Smooth muscle cell (in vitro differentiated cells): ENCODE measurements around the gene SH3BP5. TPM values are rescaled to one million over a fixed set of nuclear protein-coding genes. Genes with fewer than 3 reads are reported as not detected.

ENCODE experiments used
- DNase-seq: peaks from one replicate; lab custom pipeline; 2025; ENCODE audit not compliant: unreplicated experiment; lab: John Stamatoyannopoulos, UW
- H2AFZ ChIP-seq: fragments of 200-600 bp; sonication (generic); 2 replicates; pipeline ENCODE4 v1.6.0; 2016; ENCODE audit warnings: antibody characterized with exemption, low read depth, mild to moderate bottlenecking
- H3F3A ChIP-seq: fragments of 200-600 bp; sonication (generic); 2 replicates; pipeline ENCODE4 v1.6.0; 2017; ENCODE audit warnings: antibody characterized with exemption, low read depth
- H3K27ac ChIP-seq: fragments of 200-600 bp; sonication (generic); 2 replicates; pipeline ENCODE4 v1.5.1; 2016; ENCODE audit warnings: low read depth, mild to moderate bottlenecking
- H3K27me3 ChIP-seq: fragments of 200-600 bp; sonication (generic); 2 replicates; pipeline ENCODE4 v1.6.1; 2016; ENCODE audit warnings: low read depth, mild to moderate bottlenecking
- H3K36me3 ChIP-seq: fragments of 200-600 bp; sonication (generic); 2 replicates; pipeline ENCODE4 v1.5.1; 2016; ENCODE audit warnings: low read depth
- H3K4me1 ChIP-seq: fragments of 200-600 bp; sonication (generic); 2 replicates; pipeline ENCODE4 v1.5.1; 2016; ENCODE audit warnings: low read depth
- H3K4me2 ChIP-seq: fragments of 200-600 bp; sonication (generic); 2 replicates; pipeline ENCODE4 v1.6.0; 2016; ENCODE audit warnings: mild to moderate bottlenecking
- H3K4me3 ChIP-seq: fragments of 200-600 bp; sonication (generic); 2 replicates; pipeline ENCODE4 v1.5.1; 2016; ENCODE audit warnings: mild to moderate bottlenecking
- H3K79me2 ChIP-seq: fragments of 200-600 bp; sonication (generic); 2 replicates; pipeline ENCODE4 v1.6.0; 2016; ENCODE audit warnings: low read depth, mild to moderate bottlenecking
- H3K9ac ChIP-seq: fragments of 200-600 bp; sonication (generic); 2 replicates; pipeline ENCODE4 v1.6.0; 2016; ENCODE audit warnings: low read depth
- H3K9me3 ChIP-seq: fragments of 200-600 bp; sonication (generic); replicated peaks from 2 replicates; pipeline ENCODE4 v1.5.1; 2016; ENCODE audit warnings: low read depth
- H4K20me1 ChIP-seq: fragments of 200-600 bp; sonication (generic); 2 replicates; pipeline ENCODE4 v1.6.0; 2016; ENCODE audit warnings: low read depth
- WGBS: methylation state at CpG from one replicate; pipeline ENCODE4 v1.1.7; 2016; ENCODE audit warnings: low lambda C conversion rate; 5-methylcytosine and 5-hydroxymethylcytosine counted together
- polyA plus RNA-seq: library from polyadenylated mRNA; unstranded; fragments of >200 nt; fragmentation: Nextera tagmentation; extraction: Ambion mirVana; gene quantifications from 2 replicates; pipeline ENCODE4 v1.2.1, GENCODE V29; 2016
- total RNA-seq: library from RNA; depleted of rRNA; stranded (reverse); fragments of >200 nt; gene quantifications from 2 replicates; pipeline ENCODE4 v1.2.3, GENCODE V29; 2014
- TF ChIP-seq, protein P1 (sequence below): fragments of 200-600 bp; sonication (generic); IDR thresholded peaks from 2 replicates; pipeline ENCODE4 v1.5.1; 2017; ENCODE audit warnings: borderline replicate concordance, mild to moderate bottlenecking, antibody characterized with exemption; ENCODE audit not compliant: insufficient read depth, poor library complexity, severe bottlenecking

Gene SH3BP5
- total and polyA plus RNA-seq, 2 experiments from 2014 or later: 10.7 to 12.7 TPM

- Histone ChIP-seq H3K36me3 (no peaks in the 10 kb centered on the region), H3K4me2 (no peak overlapping the region), H4K20me1 (no peaks in the 10 kb centered on the region), H3K27me3 (no peaks in the 10 kb centered on the region), H3K9ac (no peak overlapping the region), H3K27ac (no peak overlapping the region), H2AFZ (no peak overlapping the region), H3K79me2 (no peaks in the 10 kb centered on the region), H3K4me3 (no peak overlapping the region), H3F3A (no peaks in the 10 kb centered on the region), H3K9me3 (no peaks in the 10 kb centered on the region), H3K4me1 (no peaks in the 10 kb centered on the region)
- WGBS: 94% methylated on average over 22 of the region's 22 CpGs
- DNase-seq: no peak
- TF ChIP-seq, protein P1, sequence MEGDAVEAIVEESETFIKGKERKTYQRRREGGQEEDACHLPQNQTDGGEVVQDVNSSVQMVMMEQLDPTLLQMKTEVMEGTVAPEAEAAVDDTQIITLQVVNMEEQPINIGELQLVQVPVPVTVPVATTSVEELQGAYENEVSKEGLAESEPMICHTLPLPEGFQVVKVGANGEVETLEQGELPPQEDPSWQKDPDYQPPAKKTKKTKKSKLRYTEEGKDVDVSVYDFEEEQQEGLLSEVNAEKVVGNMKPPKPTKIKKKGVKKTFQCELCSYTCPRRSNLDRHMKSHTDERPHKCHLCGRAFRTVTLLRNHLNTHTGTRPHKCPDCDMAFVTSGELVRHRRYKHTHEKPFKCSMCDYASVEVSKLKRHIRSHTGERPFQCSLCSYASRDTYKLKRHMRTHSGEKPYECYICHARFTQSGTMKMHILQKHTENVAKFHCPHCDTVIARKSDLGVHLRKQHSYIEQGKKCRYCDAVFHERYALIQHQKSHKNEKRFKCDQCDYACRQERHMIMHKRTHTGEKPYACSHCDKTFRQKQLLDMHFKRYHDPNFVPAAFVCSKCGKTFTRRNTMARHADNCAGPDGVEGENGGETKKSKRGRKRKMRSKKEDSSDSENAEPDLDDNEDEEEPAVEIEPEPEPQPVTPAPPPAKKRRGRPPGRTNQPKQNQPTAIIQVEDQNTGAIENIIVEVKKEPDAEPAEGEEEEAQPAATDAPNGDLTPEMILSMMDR: no peak
These were observed 43.1 kb upstream of the SH3BP5 start for GRCh38 chr3:15375461-15376000.

DNA sequence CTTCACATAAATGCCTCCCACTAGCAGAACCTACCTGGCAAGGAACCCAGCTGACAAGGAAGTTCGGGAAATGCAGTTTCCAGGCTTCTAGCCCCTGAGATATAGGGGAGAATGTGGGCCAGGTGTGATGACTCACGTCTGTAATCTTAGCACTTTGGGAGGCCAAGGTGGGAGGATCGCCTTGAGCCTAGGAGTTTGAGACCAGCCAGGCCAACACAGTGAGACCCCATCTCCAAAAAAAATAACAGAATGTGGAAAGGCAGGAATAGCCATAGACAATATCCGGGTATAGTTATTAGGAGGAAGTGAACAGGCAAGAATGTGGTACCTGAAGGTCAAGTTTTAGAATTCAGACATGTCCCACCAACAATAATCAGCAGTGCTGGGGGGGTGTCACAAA is 40.5 kb upstream of the SH3BP5 start:
- TF ChIP-seq, protein P1: no peak
- H3K4me2 ChIP-seq: no peak overlapping the region
- no peaks in the 10 kb centered on the region for H3K4me1 ChIP-seq
- no peaks in the 10 kb centered on the region for H3K36me3 ChIP-seq
- H3K27me3 ChIP-seq: no peaks in the 10 kb centered on the region
- no peaks in the 10 kb centered on the region for H4K20me1 ChIP-seq
- no peak overlapping the region for H3K9ac ChIP-seq
- DNase-seq: no peak
- no peaks in the 10 kb centered on the region for H3F3A ChIP-seq
- H3K4me3 ChIP-seq: no peak overlapping the region
- no peaks in the 10 kb centered on the region for H3K79me2 ChIP-seq
- WGBS: 86% methylated on average over 4 of the region's 4 CpGs
- no peaks in the 10 kb centered on the region for H3K9me3 ChIP-seq
- H2AFZ ChIP-seq: no peak overlapping the region
- no peak overlapping the region for H3K27ac ChIP-seq

DNA sequence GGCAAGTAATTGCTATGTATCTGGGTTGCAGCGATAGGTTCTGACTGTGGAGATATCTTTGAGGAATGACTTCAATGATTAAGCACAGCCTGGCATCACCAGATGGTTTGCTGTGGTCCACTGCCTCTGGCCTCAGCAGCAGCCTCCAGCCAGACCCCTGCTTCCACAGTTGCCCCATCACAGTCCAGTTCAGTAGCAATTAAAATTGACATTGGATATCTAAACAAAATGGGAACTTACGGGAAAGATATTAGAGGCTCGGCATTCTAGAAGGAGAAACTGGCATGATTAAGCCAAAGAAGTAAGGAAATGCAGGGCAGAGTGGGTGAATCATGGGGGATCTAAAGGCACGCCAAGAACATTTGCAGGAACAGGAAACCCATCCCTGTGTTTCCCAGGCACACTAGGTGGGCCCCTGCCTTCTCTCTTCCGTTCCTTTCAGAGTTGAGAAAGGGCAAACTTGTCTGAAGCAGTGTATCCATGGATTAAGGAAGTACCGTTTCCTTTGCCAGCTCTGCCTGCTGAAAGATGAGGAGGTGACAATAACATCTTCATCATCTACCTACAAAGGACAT is 36.3 kb upstream of the SH3BP5 start:
- H3K36me3 ChIP-seq: no peaks in the 10 kb centered on the region

More for the DNA sequence above, 36.3 kb upstream of the SH3BP5 start:
- Histone ChIP-seq H4K20me1 (no peaks in the 10 kb centered on the region), H3F3A (no peaks in the 10 kb centered on the region), H3K27ac (no peak overlapping the region), H3K4me3 (no peak overlapping the region), H3K9ac (no peak overlapping the region), H3K27me3 (no peaks in the 10 kb centered on the region), H3K79me2 (no peaks in the 10 kb centered on the region), H2AFZ (no peak overlapping the region), H3K4me1 (peaks cover 3% of the 10 kb centered on the region), H3K4me2 (no peak overlapping the region), H3K9me3 (no peaks in the 10 kb centered on the region)
- 92% methylated on average over 6 of the region's 6 CpGs for WGBS
- no peak for DNase-seq
- TF ChIP-seq, protein P1: no peak
